ENCODE data around the gene ZFX. TPM values are rescaled to one million over a fixed set of nuclear protein-coding genes. Genes with fewer than 3 reads are reported as not detected.

The ZFX gene
- total RNA-seq, 4 donors from 2014 or later, result 39.2 to 59.7 (median 56.5) TPM

GRCh38 chrX:24190500-24191156, 41.1 kb downstream of the ZFX start:
- TF ChIP-seq CTCF (IDR thresholded peaks at IDR 0.05; ENCODE audit: low read depth), result no peak

GRCh38 chrX:24196509-24196908, 47.0 kb downstream of the ZFX start:
- no peak for TF ChIP-seq CTCF (IDR thresholded peaks at IDR 0.05; ENCODE audit: low read depth)

GRCh38 chrX:24198101-24198500, 48.6 kb downstream of the ZFX start:
- no peak for TF ChIP-seq CTCF (IDR thresholded peaks at IDR 0.05; ENCODE audit: low read depth)

GRCh38 chrX:24200133-24200532, 50.6 kb downstream of the ZFX start:
- no peak for TF ChIP-seq CTCF (IDR thresholded peaks at IDR 0.05; ENCODE audit: low read depth)

- TF ChIP-seq CTCF (IDR thresholded peaks at IDR 0.05; ENCODE audit: low read depth), result no peak
Observed at GRCh38 chrX:24201216-24201615, 51.7 kb downstream of the ZFX start.

- TF ChIP-seq CTCF (IDR thresholded peaks at IDR 0.05; ENCODE audit: low read depth), result no peak
Observed at GRCh38 chrX:24202465-24203031, 53.0 kb downstream of the ZFX start.

- no peak for TF ChIP-seq CTCF (IDR thresholded peaks at IDR 0.05; ENCODE audit: low read depth)
Observed at GRCh38 chrX:24203072-24203808, 53.7 kb downstream of the ZFX start.
